Measurements from ENCODE around the gene ZNF614.

DNA sequence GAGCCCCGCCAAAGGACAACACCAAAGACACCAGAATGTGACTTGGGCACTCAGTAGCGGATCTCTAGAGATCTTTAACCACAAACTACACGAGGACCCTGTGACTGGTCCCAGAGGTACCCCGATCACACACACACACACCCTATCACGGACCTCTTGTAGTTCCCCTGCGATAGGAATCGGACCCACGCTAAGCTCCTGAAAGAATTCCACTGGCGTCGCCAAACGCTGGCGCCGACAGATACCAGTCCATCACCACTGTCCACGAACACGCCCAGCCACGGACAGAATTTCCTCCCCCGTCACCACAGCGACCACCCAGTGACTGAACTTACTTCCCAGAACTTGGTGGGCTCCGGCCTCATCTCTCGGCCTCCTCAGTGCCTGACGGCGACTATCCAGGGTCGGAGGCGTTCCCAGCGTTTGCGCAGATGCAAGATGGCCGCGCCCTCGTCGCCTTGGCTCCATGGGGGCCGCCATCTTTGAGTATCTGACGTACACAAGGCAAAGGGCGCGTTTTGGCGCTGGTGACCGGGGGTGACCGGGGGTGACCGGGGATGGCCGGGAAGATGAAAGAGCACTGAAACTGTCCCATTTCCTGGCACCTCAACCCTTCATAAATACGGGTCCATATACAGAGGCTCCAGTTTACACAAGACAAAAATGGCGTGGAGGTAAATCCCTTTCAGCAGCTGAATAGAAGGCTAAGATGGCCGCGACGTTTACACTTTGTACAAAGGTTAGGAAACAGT is 20.2 kb downstream of the ZNF614 start, which contains the start of gene ZNF615:
- TF ChIP-seq EP300 (IDR thresholded peaks at IDR 0.05; ENCODE audit: borderline replicate concordance in 1 of 2, control insufficient read depth in 1 of 2, low read depth in 2 of 2, low read length in 2 of 2) (no peak), BRCA1 (IDR thresholded peaks at IDR 0.05; ENCODE audit: low read depth, low read length) (no peak)

Measured in GM12878 (cell line).